WERI-Rb-1 (cell line): Measurements from ENCODE around the gene IGF1R.

Experiments
- DNase-seq: peaks from one replicate; pipeline ENCODE4 v3.0.0-alpha.2; 2020
- H3K27ac ChIP-seq: fragments of 250-450 bp; sonication (Bioruptor Pico); 2 replicates; pipeline ENCODE4 v1.5.1; 2020; ENCODE audit warnings: mild to moderate bottlenecking, moderate library complexity
- H3K27me3 ChIP-seq: fragments of 250-450 bp; sonication (Bioruptor Pico); 2 replicates; pipeline ENCODE4 v1.5.1; 2021; ENCODE audit warnings: mild to moderate bottlenecking, low read depth, moderate library complexity; ENCODE audit not compliant: insufficient read depth, severe bottlenecking
- H3K36me3 ChIP-seq: fragments of 250-450 bp; sonication (Bioruptor Pico); 2 replicates; pipeline ENCODE4 v1.5.1; 2020; ENCODE audit warnings: mild to moderate bottlenecking, moderate library complexity
- H3K4me3 ChIP-seq: 2 replicates; pipeline ENCODE4 v1.5.1; 2011; ENCODE audit warnings: low read depth, mild to moderate bottlenecking, control low read depth, low read length
- H3K9me3 ChIP-seq: fragments of 250-450 bp; sonication (Bioruptor Pico); 2 replicates; pipeline ENCODE4 v1.5.1; 2021; ENCODE audit warnings: mild to moderate bottlenecking, moderate library complexity; ENCODE audit not compliant: severe bottlenecking
- TF ChIP-seq, protein P1 (sequence below): IDR thresholded peaks from 2 replicates; pipeline ENCODE4 v1.5.1; 2011; ENCODE audit warnings: low read depth, mild to moderate bottlenecking, control low read depth, inconsistent platforms, low read length

IGF1R gene

DNA sequence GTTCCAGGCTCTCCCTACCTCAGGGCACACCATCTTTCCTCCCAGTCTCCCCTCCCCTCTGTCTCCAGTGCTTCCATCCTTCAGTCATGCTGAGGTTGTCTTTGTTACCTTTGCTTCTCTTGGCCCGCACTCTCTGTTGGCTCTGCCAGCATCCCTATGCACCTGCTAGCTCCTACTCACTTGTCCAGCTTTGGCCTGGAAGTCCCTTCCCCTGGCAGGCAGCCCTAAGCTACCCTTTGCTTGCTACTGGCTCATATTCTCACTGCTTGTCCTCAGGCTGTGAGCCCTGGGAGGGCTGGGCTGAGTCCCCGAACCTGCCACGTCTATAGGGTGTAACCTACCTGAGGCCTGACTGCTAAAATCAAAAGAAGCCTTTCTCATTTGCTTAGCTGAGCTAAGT, 236.6 kb downstream of the IGF1R start:
- TF ChIP-seq, protein P1, sequence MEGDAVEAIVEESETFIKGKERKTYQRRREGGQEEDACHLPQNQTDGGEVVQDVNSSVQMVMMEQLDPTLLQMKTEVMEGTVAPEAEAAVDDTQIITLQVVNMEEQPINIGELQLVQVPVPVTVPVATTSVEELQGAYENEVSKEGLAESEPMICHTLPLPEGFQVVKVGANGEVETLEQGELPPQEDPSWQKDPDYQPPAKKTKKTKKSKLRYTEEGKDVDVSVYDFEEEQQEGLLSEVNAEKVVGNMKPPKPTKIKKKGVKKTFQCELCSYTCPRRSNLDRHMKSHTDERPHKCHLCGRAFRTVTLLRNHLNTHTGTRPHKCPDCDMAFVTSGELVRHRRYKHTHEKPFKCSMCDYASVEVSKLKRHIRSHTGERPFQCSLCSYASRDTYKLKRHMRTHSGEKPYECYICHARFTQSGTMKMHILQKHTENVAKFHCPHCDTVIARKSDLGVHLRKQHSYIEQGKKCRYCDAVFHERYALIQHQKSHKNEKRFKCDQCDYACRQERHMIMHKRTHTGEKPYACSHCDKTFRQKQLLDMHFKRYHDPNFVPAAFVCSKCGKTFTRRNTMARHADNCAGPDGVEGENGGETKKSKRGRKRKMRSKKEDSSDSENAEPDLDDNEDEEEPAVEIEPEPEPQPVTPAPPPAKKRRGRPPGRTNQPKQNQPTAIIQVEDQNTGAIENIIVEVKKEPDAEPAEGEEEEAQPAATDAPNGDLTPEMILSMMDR, result no peak
- Histone ChIP-seq H3K27me3 (no peaks in the 10 kb centered on the region), H3K36me3 (no peaks in the 10 kb centered on the region), H3K27ac (no peak overlapping the region), H3K4me3 (no peak overlapping the region), H3K9me3 (no peaks in the 10 kb centered on the region)
- DNase-seq, result no peak

DNA sequence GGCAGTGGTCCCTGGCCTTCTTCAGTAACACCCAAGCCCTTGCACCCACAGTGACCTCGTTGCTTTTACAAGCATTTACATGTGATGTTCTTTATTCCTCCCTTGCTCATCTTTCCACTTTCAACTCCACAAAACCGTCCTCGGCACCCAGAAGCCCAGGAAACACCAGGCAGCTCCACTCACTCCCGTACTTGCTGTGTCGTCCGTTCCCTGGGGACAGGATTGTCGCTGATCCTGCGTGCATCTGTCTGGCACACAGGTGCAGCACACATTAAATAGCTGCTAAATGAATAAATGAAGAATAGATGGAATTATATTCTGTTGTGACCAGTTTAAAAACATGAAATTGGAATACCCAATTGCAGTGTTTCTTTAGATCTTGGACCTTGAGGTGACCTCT, 239.6 kb downstream of the IGF1R start:
- H3K4me3 ChIP-seq, result no peak overlapping the region
- TF ChIP-seq, protein P1, result no peak
- H3K36me3 ChIP-seq, result peaks cover 3% of the 10 kb centered on the region; the same call in 1 of the 2 replicates
- H3K9me3 ChIP-seq, result no peaks in the 10 kb centered on the region
- H3K27me3 ChIP-seq, result no peaks in the 10 kb centered on the region
- no peak overlapping the region for H3K27ac ChIP-seq
- no peak for DNase-seq

DNA sequence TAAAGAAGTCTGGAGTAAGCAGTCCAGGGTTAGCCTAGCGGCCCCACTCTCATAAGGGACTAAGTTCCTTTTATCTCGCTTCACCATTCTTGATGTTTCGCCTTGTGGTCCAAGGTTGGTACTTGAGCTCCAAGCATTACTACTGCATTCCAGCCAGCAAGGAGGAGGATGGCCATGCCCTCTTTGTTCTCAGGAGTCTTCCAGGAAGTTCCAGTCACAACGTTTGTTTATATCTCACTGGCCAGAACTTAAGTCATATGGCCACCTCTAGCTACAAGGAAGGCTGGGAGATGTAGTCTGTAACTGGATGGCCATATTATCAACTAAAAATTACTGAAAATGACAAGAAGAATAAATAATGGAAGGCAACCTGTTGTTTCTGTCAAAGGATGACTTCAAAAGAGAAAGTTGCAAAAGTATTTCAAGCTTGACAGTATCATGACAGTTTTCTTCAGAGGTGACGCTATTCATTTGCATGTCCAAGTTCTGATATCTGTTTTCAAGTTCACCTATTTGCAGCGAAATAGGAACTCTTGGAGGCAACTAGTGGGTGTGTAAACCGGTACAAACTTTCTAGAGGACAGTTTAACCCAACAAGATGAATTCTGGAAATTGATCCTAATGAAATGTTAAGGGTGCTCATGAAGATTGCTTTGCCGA, 240.6 kb downstream of the IGF1R start:
- Histone ChIP-seq H3K9me3 (no peaks in the 10 kb centered on the region), H3K27ac (no peak overlapping the region), H3K4me3 (no peak overlapping the region), H3K27me3 (no peaks in the 10 kb centered on the region), H3K36me3 (peaks cover 4% of the 10 kb centered on the region; the same call in 1 of the 2 replicates)
- no peak for DNase-seq
- TF ChIP-seq, protein P1, result no peak

DNA sequence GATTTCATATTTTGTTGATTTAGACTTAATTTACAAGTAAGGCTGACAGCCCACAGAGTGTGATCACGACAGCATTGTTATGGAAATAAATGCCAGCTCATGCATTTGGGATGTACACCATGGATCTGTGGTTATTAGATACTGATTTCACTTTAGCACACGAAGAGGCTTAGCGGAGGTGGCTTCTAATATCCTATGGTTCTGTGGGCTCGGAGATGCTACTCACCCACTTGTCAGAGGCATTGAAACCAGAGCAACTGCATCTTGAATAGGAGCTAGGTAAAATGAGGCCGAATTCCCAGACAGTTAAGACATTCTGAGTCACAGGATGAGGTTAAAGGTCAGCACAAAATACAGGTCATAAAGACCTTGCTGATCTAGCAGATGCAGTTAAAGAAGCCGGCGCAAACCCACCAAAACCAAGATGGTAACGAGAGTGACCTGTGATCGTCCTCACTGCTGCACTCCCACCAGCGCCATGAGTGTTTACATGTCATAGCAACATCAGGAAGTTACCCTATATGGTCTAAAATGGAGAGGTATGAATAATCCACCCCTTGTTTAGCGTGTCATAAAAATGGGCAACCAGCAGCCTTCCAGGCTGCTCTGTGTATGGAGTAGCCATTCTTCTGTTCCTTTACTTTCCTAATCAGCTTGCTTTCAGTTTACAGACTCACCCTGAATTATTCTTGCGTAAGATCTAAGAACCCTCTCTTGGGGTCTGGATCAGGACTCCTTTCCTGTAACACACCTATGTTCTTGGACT, 241.8 kb downstream of the IGF1R start:
- no peak for DNase-seq
- Histone ChIP-seq H3K36me3 (peaks cover 7% of the 10 kb centered on the region; the same call in 1 of the 2 replicates), H3K4me3 (no peak overlapping the region)

DNA sequence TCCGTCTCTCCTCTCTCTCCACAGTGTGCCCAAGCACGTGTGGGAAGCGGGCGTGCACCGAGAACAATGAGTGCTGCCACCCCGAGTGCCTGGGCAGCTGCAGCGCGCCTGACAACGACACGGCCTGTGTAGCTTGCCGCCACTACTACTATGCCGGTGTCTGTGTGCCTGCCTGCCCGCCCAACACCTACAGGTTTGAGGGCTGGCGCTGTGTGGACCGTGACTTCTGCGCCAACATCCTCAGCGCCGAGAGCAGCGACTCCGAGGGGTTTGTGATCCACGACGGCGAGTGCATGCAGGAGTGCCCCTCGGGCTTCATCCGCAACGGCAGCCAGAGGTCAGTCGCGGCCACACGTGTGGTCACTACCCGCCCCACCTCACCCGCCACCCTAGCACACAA, 243.0 kb downstream of the IGF1R start:
- Histone ChIP-seq H3K27me3 (no peaks in the 10 kb centered on the region), H3K4me3 (no peak overlapping the region)

More for the DNA sequence above, 241.8 kb downstream of the IGF1R start:
- Histone ChIP-seq H3K27ac (no peak overlapping the region), H3K27me3 (no peaks in the 10 kb centered on the region), H3K9me3 (no peaks in the 10 kb centered on the region)
- TF ChIP-seq, protein P1, result no peak

More for the DNA sequence above, 243.0 kb downstream of the IGF1R start:
- DNase-seq, result no peak
- Histone ChIP-seq H3K9me3 (no peaks in the 10 kb centered on the region), H3K27ac (no peak overlapping the region), H3K36me3 (peaks cover 11% of the 10 kb centered on the region)
- TF ChIP-seq, protein P1, result no peak
